Measurements from ENCODE around the gene NIN.

DNA sequence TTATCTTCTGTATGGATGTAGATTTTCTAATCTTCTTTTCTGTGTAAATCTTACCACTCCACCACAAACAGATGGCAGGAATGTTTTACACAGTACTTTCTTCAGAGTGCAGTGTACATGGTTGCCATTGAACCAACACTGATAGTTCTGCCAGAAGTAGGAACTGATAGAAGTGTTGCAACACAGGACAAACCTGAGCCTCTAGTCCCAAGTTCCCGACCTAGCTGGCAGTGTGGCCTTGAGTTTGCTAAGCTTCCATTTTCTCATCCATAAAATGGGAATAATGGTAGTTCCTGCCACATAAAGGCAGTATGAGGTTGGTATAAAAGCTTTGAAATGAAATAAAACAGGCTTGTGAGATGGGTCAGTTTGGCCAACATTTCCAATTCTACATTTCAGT lies 112.0 kb downstream of the NIN start:
- TF ChIP-seq POLR2A (IDR thresholded peaks at IDR 0.05) = no peak
- TF ChIP-seq, protein P1, sequence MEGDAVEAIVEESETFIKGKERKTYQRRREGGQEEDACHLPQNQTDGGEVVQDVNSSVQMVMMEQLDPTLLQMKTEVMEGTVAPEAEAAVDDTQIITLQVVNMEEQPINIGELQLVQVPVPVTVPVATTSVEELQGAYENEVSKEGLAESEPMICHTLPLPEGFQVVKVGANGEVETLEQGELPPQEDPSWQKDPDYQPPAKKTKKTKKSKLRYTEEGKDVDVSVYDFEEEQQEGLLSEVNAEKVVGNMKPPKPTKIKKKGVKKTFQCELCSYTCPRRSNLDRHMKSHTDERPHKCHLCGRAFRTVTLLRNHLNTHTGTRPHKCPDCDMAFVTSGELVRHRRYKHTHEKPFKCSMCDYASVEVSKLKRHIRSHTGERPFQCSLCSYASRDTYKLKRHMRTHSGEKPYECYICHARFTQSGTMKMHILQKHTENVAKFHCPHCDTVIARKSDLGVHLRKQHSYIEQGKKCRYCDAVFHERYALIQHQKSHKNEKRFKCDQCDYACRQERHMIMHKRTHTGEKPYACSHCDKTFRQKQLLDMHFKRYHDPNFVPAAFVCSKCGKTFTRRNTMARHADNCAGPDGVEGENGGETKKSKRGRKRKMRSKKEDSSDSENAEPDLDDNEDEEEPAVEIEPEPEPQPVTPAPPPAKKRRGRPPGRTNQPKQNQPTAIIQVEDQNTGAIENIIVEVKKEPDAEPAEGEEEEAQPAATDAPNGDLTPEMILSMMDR (IDR thresholded peaks at IDR 0.05) = no peak

Measured in vagina (tissue), 2 donors.